Stimulated activated naive CD4-positive, alpha-beta T cell (primary cell): ENCODE measurements around the gene SMIM13.
"Not testable (repeated sequence)": the region's sequence is repeated elsewhere in the genome, so short reads cannot be mapped to it uniquely, and the experiment has no call there.

ENCODE experiments used
- DNase-seq, 6 experiments: peaks; one replicate each; lab custom pipeline; 2025; lab: John Stamatoyannopoulos, UW

SMIM13 gene

DNA sequence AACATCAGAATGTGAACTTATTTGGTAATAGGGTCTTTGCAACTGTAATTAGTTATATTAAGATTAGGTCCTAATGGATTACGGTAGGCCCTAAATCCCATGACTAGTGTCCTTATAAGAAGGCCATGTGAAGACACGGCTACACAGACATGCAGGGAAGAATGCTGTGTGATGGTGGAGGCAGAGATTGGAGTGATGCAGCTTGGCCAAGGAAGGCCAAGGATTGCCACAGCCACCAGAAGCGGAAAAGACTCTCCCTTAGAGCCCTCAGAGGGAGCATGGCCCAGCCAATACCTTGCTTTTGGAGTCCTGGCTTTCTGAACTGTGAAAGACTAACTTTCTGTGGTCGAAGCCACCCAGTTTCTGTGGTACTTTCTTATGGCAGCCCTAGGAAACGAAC is 9.7 kb upstream of the SMIM13 start:
- DNase-seq, result no peak

DNA sequence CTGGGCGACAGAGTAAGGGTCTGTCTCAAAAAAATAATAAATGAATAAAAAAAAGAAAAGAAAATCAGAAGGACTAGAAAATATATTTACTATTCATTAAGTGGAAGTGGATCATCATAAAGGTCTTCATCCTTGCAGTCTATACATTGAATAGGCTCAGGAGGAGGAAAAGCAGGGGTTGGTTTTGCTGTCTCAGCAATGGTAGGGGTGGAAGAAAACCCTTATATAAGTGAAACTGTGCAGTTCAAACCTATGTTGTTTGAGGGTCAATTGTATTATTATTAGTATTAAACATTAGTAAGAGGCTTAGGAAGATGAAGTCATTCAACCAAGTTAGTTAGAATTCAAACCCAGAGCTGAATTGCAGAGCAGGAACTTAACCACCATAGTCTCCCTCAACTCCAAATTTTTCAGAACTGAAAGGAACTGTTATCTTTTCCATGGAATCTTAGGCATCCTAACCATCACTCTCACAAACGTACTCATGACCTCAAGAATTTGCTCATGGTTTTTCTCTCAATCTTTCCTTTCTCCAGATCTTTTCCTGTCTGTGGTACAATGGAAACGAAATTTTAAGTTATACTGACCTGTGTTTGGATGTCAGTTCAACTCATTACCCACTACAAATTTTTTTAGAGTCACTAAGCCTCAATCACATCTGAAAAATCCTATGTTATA is 7.7 kb upstream of the SMIM13 start:
- DNase-seq, result no peak

- DNase-seq, result not testable (repeated sequence)
These were observed 6.4 kb upstream of the SMIM13 start for GRCh38 chr6:11087141-11087812.

DNA sequence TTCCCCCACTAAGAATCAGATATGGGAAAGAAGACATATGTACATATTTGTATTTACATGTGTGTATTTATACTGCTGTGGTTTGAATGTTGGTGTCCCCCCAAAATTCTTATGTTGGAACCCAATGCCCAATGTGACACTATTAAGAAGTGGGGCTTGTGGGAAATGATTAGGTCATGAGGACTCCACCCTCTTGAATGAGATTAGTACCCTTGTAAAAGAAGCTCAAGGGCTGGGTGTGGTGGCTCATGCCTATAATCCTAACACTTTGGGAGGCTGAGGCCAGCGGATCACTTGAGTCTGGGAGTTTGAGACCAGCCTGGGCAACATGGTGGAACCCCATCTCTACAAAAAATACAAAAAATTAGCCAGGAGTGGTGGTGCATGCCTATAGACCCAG is 3.9 kb upstream of the SMIM13 start:
- no peak for DNase-seq

- not testable (repeated sequence) for DNase-seq
These were observed 2.5 kb upstream of the SMIM13 start for GRCh38 chr6:11091141-11091540.

GRCh38 chr6:11092668-11093375 is 812 bp upstream of the SMIM13 start:
- no peak for DNase-seq

GRCh38 chr6:11093376-11093625 is 333 bp upstream of the SMIM13 start:
- DNase-seq, result no peak

DNA sequence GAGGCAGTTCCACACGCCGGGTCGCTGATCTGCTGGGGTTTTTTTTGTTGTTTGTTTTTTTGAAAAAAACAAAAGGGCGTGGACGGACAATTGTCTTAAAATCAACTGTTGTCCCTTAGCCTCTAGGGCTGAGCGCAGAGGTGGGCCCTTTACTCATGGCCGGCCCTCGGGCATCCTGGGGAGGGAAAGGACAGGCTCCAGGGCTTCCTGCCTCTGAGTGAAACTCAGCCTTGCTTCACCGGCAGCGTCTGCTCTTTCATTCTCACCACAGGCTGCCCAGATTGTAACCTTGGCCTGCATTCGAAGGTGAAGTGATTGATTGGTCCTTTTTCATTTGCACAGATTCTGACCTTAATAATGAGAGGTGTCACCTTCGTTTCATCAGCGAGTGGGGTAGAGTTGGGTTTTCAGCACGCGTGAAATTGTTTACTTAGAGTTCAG is 797 bp downstream of the SMIM13 start:
- peak in 3 of 6 experiments; percentile 18 to 53 (median 45) for DNase-seq

- DNase-seq, result no peak
These were observed 1.3 kb downstream of the SMIM13 start for GRCh38 chr6:11094941-11095340.

- no peak for DNase-seq
These were observed 2.5 kb downstream of the SMIM13 start for GRCh38 chr6:11096109-11096508.

GRCh38 chr6:11097476-11097875 is 3.8 kb downstream of the SMIM13 start:
- no peak for DNase-seq

DNA sequence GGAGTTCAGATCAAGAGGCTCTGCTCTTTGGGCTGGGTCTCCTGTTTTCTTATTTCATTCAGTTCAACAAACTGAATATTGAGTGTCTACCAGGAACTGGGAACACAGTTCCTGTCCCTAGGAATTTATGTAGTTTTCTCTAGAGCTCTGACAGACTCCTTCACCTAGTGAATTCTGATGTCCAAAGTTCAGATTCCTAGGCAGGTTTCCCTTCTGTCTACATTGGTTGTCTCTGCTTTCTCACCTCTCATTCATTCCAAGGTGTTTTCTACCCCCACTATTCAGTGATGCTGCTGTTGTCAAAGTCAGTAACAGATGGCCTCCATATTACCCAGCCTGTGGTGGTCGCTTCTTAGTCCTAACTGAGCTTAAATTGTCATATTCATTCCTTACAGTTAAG is 4.4 kb downstream of the SMIM13 start:
- DNase-seq, result no peak

- DNase-seq, result no peak
These were observed 7.8 kb downstream of the SMIM13 start for GRCh38 chr6:11101417-11101816.

DNA sequence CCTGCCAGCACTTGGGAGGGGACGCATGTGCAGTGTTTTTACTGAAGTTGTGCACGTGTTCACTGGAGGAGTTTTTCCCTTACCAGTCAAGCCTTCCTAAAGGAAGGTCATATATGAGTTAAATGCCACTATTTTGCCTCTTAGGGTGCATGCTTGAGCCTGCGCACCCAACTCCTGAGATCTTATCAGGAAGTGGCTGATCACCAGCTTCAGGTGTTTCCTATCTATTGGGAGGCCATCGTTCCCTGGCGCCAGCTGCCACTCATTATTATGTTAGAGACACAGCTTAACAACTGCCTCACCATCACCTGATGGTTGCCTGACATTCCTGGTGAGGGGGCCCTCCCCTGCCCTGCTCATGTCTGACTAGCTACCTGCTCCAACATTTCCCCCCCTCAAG is 9.4 kb downstream of the SMIM13 start:
- DNase-seq, result no peak

DNA sequence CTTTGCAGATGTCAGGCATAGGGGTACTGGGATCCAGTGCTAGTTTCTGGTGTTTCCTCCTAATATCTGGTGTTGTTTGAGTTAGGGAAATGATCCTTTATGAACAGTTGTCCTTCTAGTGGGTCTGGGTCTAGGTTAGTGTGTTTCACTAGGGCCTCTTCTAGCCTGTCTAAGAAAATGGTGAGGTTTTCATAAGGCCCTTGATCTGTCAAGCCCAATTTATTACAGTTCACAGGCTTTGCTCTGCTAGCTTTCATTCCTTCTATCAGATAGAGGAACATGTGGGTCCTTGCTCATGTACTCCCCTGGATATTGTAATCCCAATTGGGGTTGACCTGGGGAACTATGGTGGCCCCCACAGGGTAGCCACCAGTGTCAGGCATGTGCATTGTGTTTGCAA is 15.1 kb downstream of the SMIM13 start:
- DNase-seq, result no peak

GRCh38 chr6:11110921-11111768 is 17.5 kb downstream of the SMIM13 start, which contains the start of gene ERVFRD-1:
Gene ERVFRD-1 (minus strand): TSS chr6:11111725. CDS start chr6:11105310, 6,415 bp downstream.
- DNase-seq, result peak in 1 of 6 experiments; percentile 8

DNA sequence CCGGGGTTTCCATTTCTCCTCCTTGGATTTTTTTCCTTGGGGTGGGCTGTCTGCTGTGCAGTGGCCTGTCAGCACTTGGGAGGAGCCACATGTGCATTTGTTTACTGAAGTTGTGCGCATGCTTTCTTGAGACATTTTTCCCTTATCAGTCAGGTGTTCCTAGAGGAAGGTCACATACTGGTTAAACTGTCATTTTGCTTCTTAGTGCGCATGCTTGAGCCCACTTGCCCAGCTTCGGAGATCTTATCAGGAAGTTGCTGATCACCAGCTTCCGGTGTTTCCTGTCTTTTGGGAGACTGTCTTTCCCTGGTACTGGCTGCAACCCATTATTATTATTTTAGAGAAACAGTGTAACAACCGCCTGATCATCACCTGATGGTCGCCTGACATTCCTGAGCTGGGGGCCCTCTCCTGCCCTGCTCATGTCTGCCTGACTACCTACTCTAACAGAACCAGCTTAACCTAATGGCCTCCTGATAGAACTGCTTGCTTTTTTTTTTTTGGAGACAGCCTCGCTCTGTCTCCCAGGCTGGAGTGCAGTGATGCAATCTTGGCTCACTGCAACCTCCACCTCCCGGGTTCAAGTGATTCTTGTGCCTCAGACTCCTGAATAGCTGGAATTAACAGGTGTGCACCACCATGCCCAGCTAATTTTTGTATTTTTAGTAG is 18.3 kb downstream of the SMIM13 start:
- peak in 1 of 6 experiments; percentile 9 for DNase-seq

- no peak for DNase-seq
These were observed 19.4 kb downstream of the SMIM13 start for GRCh38 chr6:11113038-11113437.

DNA sequence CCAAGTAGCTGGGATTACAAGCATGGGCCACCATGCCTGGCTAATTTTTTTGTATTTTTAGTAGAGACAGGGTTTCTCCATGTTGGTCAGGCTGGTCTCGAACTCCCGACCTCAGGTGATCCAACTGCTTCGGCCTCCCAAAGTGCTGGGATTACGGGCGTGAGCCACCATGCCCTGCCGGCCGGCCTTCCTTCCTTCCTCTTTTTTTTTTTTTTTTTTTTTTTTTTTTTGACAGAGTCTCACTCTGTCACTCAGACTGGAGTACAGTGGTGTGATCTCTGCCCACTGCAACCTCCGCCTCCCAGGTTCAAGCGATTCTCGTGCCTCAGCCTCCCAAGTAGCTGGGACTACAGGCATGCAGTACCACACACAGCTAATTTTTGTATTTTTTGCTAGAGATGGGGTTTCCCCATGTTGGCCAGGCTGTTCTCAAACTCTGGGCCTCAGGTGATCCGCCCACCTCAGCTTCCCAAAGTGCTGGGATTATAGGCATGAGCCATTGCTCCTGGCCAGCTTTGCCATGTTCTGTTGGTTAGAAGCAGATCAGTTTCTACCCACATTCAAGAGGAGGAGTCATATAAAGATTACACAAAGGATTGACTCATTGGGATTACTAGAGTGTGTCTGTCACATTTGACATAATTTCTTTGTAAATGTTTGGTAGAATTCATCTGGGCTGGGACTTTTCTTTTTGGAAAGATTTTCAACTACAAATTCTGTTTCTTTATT is 22.3 kb downstream of the SMIM13 start:
- DNase-seq, result not testable (repeated sequence)

DNA sequence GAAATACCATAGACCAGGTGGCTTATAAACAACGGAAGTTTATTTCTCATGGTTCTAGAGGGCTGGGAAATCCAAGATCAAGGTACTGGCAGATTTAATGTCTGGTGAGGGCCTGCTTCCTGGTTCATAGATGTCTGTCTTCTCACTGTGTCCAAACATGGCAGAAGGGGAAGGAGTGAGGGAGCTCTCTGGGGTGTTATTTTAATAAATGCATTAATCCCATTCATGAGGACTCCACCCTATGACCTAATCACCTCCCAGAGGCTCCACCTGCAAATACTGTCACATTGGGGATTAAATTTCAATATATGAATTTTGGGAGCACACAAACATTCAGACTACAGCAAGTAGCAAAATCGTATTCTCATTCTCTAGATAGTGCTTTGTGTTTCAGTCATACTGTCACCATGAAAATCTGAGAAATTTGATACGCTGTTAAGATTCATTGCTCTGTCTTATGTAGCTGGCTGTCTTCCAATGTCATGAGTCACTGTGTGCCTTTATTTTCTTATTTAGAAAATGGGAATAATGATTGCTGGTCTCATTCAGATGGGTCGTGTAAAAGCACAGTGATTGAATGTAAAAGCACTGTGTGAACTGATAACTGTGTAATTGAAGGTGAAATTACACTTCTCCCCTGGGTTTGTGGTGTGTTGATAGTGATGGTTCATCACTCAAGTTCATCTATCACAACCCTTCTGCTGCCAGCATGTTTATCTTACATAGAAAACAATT is 26.8 kb downstream of the SMIM13 start:
- no peak for DNase-seq
